HG02610 (cell line): Measurements from ENCODE around the gene LRRC37A.
"Not testable (repeated sequence)": the region's sequence is repeated elsewhere in the genome, so short reads cannot be mapped to it uniquely, and the experiment has no call there.

ENCODE experiments used
- ATAC-seq: cut with Tn5 transposase; IDR thresholded peaks from one replicate; pipeline ENCODE4 v1.9.1; 2021; ENCODE audit warnings: mild to moderate bottlenecking, moderate library complexity; ENCODE audit not compliant: unreplicated experiment

Gene LRRC37A

DNA sequence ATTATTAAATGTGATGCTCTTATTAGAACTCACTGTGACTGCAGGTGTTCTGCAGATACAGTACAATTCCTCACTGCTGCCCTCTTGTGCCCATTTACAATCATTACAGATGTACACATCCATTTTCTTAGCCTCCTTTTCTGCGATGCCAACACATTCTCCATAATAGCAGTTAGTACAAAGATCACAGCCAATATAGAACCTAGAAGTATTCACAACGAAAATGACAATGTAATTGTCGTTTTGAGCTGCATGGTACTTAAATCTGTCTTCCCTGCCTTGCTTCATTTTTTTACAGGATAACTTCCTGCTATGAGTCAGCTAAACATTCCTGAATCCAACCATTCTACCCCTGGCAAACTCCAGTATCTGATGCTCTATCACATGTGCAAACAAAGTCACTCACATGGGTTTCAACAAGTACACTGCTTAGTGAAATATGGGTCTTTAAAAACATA lies 8.1 kb upstream of the LRRC37A start:
- not testable (repeated sequence) for ATAC-seq

DNA sequence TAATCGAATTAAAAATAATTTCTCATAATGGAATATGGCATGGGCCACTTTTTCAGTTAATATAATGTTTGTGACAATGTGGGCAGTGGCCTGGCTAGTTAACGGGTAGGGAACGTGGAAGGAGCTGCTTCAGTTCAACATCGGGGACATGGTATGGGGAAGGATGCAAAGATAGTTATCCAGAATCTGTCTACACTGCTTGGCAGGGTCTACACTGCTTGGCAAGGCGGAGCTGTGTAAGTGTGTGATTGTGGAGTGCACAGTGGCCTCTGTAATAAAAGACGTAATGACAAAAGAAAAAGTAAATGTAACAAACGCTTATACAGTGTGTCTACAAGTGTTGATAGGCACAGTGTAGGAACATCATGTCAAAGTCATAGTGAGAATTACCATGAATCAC lies 7.3 kb upstream of the LRRC37A start:
- not testable (repeated sequence) for ATAC-seq

DNA sequence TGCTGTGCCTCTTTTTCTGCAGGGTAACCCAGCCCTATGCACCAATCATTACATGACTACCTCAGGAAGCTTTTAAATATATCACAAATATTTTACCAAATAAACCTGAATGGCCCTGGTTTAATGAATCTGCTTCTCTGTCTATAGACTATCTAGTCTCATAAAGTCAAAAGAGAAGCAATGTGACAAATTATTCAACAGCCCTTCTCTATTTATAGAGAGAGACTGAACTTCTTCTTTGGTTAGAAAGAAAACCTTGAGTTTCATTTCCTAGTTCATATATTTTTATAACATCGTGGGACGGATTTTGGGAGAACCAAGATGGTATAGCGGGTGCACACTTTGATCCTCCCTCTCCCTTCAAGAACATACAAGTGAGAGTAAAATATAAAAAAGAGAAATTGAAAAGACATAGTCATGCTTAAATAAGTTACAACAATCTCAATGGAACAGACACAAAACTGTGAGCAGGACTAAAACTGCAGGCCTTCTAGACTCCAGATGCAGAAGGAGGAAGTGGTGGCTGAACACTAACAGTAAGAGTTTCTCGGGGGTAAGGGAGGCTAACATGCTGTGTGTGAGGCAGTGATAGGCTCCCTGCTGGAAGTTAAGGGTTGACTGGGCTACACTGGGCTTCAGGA lies 3.9 kb upstream of the LRRC37A start:
- peak; percentile 95 for ATAC-seq

DNA sequence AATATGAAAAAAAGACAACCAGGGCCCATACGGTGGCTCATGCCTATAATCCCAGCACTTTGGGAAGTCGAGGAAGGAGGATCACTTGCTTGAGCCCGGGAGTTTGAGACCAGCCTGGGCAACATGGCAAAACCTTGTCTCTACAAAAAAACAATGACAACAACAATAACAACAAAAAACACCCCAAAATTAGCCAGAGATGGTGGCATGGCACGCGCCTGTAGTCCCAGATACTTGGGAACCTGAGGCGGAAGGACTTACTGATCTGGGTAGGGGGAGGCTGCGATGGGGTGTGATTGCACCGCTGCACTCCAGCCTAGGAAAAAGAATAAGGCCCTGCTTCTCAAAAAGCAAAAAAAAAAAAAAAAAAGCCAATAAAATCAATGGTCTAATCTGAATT lies 3.3 kb upstream of the LRRC37A start:
- not testable (repeated sequence) for ATAC-seq

DNA sequence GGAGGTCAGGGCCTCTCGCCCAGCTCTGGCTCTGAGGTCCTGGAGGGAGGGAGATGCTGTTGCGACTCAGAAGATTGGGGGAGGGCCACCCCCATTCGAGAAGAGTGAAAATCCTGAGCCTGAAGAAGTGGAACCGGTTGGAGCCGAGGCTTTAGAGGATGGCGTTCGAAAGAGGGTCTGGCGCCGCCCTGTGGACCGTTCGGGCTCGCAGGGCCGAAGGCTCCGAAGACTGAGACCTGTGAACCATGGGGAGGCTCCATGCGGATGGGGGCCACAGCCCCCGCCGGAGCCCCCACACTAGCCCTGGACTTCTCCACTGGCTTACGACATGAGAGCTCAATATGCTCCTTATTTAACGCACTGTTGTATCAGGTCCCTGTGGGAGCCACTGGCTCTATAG lies 46.3 kb downstream of the LRRC37A start:
- not testable (repeated sequence) for ATAC-seq

DNA sequence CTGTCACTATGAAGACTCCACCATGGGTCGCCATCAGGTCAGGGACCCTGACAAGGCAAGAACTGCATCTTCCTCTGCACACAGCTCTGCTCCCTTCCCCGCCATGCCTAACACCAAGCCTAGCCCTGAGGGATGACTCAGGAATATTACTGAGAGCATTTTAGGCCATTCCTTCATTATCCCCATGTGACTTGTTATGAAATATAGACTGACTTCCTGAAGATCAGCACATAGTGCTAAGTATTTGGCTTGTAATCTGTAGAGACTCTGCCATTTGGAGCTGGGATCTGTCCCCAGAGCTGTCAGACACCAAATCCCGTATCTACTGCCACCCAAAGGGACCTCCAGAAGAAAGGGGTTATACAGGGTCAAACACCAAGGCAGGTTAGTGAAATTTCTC lies 47.2 kb downstream of the LRRC37A start:
- not testable (repeated sequence) for ATAC-seq

DNA sequence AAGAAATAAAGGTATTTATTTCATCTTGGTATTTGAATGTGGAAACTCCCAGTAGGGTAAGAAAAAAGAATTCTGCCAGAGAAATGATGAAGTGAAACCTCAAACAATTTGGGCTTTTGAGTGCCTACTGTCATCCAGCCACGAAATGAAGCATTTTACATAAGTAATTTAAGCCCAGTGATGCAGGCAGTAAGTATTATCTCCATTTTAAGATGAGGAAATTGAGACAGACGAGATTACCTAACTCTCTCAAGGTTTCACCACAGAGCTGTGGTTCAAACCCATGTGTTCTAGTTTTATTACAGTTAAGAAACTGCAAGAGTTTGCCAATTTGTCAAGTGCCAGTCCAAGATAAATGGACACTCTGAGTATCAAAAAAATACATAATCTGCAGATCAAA lies 53.4 kb downstream of the LRRC37A start:
- not testable (repeated sequence) for ATAC-seq

DNA sequence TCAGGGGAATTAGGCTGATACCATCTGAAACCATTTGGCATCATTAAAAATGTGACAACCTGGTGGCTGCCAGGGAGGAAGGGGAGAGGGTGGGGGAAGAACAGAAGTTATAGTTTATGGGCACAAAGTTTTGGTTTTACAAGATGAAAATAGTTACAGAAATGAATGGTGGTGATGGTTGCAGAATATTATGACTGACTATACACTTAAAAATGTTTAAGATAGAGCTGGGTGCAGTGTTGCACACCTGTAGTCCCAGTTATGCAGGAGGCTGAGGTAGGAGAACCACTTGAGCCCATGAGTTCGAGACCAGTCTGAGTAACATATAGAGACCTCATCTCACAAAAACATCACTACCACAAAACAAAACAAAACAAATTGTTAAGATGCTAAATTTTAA lies 54.1 kb downstream of the LRRC37A start:
- not testable (repeated sequence) for ATAC-seq

DNA sequence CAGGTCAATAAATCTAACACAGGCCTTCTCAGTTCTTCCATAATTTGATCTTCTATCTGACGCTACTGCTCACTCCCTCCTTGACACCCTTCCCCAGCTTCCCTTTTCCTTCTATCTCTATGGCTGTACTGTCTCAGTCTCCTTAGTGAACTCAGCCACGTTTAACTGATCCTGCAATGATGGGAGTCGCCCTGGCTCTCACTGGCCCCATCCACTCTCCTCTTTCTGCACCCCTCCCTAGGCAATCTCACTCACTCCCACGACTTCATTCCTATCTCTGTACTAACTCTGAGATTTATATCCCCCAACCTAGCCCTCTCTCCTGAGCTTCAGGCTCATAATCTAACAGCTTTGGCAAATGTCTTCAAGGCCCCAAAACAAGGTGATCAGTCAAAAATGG lies 58.9 kb downstream of the LRRC37A start:
- not testable (repeated sequence) for ATAC-seq

DNA sequence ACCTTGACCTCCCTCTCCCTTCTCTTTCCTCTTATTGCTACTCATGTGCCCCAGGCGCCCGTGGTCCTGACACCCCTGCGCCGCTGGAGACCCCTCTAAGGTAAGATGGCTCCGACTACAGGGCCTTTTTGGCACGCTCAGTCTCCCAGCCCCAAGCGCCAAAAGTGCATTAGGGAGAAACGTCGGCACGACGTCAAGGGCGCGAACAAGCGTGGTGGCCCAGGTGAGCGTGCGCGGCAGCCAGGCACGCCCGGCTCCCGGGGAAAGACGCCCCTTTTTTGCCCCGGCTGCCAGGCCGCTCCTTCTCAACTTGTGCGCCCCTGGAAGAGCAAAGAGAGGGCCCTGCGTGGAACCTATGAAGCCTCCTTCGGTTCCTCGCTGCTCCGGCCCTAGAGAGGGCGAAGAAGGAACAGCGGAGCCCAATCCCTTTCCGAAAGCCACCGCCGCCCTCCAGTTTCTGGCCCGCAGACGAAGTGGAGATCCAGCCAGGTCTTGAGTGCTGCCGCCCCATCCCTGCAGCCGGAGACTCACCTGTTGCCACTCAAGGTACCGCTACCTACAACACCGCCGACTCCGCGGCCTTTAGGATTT lies 66.3 kb downstream of the LRRC37A start:
- ATAC-seq = peak; percentile 35

DNA sequence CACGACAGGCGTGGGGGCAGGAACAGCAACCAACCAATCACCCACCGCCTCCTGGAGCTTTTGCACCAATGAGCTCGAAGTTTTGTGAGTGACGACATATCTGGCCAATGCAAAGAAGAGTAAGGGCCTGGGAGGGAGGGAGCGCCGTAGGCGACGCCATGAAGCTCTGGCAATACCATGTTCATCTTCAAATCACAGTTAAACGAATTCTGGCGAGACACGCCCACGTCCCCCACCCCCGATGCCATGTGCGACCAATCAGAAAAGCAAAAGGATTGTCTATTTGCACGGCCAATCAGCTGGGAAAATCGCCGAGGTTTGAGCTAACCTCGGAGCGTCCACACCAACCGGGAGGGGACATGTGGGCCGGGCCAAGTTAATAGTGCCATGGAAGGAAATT lies 66.8 kb downstream of the LRRC37A start, which contains the start of gene ARL17B:
ARL17B (minus strand) TSS at position 12 of the 400 bp plus-strand sequence. CDS start 3,369 bp downstream, outside the sequence.
- ATAC-seq = peak; percentile 98

DNA sequence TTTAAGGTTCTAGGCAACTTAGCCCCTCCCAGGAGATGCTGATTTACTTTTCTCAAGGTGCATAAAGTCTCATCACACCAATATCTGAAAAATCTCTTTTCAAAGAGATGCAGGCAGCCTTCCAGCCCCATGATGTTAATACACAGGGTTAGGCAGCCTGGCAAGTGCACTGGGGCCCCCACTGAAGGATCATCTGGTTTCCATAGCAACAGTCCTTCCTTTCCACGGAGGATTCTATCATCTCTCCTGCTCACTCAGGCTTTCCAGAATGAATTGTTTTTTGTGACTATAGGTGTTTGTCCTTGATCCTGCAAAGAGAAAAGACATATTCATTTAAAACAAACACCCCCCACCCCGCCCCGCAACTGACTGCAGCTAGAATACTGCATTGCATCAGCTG lies 72.6 kb downstream of the LRRC37A start:
- not testable (repeated sequence) for ATAC-seq

DNA sequence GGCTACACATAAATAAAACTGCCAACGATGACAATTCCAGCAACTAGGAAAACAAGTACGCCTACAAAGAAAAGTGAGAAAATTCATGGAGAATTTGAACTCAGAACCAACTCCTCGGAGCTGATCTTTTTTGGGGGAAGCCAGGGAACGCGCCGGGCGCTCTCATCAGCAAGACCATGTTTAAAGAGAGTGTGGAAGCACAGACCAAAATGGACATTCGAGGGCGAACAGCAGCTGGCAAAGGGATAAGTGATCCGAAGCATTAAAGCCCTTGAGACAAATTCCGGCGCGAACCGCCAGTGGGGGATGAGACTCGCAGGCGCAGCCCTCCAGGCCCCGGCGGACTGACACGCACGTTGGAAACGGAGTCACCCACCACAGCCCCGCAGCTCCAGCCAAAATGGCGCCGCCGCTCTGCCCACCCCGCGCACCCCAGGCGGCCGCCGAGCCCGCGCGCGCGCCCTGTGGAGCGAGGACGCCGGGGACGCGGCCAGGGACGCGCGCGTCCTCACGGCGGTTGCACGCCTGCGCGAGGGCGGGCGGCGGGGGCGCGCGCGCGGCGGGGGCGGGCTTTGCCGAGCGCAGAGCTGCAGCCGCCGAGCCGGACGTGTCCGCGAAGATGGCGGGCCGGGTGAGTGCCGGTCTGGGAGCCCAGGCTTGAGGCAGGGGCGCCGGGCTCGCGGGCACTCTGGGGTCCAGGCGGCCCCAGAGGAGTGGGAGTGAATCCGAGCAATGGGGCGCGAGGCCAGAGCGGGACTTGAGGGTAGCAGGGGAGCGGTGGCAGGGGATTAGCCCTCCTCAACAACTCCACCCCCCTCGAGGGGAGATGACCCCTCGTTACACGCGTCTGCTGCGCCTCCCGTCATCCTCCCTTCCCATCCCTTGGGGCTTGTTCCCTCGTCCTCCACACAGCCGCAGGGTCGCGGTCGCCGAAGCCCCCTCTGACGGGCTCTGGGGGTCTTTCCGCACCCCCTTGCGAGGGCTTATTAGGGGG lies 77.6 kb downstream of the LRRC37A start:
- peak; percentile 69 for ATAC-seq

DNA sequence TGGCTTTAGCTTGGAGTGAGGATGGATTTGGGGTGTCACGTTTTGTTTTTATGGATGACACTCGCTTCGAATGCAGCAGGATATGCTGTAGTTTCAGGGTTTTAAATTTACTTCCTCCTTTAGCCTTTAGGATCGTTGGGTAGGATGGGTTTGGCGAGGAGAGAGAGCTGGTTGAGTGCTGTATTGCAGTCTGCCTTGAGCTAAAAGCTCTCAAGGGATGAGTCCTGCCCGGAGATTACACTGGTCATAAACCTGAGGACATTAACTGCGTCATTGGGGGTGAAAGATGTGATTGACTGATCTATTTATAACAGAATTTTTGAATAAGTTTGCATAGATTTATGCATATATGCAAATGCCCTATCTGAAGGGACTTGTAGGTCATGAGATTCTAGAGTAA lies 78.5 kb downstream of the LRRC37A start:
- peak; percentile 36 for ATAC-seq

DNA sequence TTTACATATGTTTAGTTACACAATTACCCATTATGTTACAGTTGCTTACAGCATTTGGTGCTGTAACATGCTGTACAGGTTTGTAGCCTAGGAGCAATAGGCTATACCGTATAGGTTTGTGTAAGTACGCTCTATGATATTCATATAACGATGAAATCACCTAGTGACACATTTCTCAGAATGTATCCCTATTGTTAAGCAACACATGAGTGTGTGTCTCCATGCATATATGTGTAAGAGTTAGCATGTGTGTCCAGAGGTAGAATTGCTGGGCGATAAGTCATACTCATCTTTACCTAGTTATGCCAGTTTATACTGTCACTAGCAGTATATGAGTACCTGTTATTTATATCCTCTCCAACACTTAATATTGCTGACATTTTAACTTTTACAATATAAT lies 88.2 kb downstream of the LRRC37A start:
- ATAC-seq = not testable (repeated sequence)

DNA sequence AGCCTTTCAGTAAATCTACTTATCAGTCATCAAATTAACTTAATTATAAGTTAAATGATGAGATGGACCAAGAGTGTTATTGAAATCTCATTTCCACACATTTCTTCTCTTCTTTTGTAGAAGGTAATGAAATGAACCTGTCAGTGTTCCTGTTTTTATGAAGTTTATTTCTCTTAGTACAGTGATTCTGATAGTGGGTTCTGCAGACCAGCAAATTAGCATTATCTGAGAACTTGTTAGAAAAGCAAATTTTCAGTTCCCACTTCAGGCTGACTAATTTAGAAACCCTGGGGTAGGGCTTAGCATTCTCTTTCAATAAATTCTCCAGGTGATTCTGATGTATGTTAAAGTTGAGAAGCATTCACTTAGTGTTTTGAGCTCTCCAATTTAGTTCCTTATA lies 90.6 kb downstream of the LRRC37A start:
- peak; percentile 44 for ATAC-seq
